Testis (tissue), 3 donors: Measurements from ENCODE around the gene RNU5D-1. TPM values are rescaled to one million over a fixed set of nuclear protein-coding genes. Genes with fewer than 3 reads are reported as not detected.

Experiments
- DNase-seq: peaks from one replicate; pipeline ENCODE4 v3.0.0-alpha.2; 2019
- H3K27ac ChIP-seq, 2 donors: fragments of 200-600 bp; sonication (generic); one replicate each; pipeline ENCODE4 v1.5.1; 2019
- H3K27me3 ChIP-seq: fragments of 200-600 bp; sonication (generic); one replicate; pipeline ENCODE4 v1.5.1; 2019
- H3K36me3 ChIP-seq: fragments of 200-600 bp; sonication (generic); one replicate; pipeline ENCODE4 v1.5.1; 2017; ENCODE audit warnings: low read depth; ENCODE audit errors: missing control alignments
- H3K4me1 ChIP-seq: fragments of 200-600 bp; sonication (generic); one replicate; pipeline ENCODE4 v1.5.1; 2019
- H3K4me3 ChIP-seq, 2 donors: fragments of 200-600 bp; sonication (generic); one replicate each; pipeline ENCODE4 v1.5.1; 2017 to 2019
- H3K9me3 ChIP-seq: fragments of 200-600 bp; sonication (generic); one replicate; pipeline ENCODE4 v1.5.1; 2017
- CTCF ChIP-seq, 3 experiments: fragments of 450-650 bp in 2 of 3; fragments of 200-600 bp in 1 of 3; sonication (generic) in 1 of 3; IDR thresholded peaks; one replicate each; pipeline ENCODE4 v1.5.1; 2016 to 2019; ENCODE audit warnings: antibody characterized with exemption in 3 of 3, mild to moderate bottlenecking in 2 of 3, moderate library complexity in 1 of 3
- POLR2A ChIP-seq: fragments of 450-650 bp; IDR thresholded peaks from one replicate; pipeline ENCODE4 v1.6.1; 2017; ENCODE audit warnings: antibody characterized with exemption, mild to moderate bottlenecking, moderate library complexity
- WGBS, 2 donors: methylation state at CpG; one replicate each; pipeline ENCODE4 v1.1.5; 2018; 5-methylcytosine and 5-hydroxymethylcytosine counted together
- intact Hi-C: fragments of 100-400 bp; cut with DNase I; formaldehyde crosslinking; loops from one replicate; pipeline ENCODE4 v1.15.1; 2023; ENCODE audit warnings: low total_unique reads
- polyA plus RNA-seq: library from polyadenylated mRNA; stranded (reverse); fragments of 350-450 nt; fragmentation: Illumina TruSeq; extraction: RNeasy Lipid Tissue Mini Kit (QIAGEN cat#74804); gene quantifications from one replicate; pipeline ENCODE4 v1.2.3, GENCODE V29; 2014; ENCODE audit warnings: low read depth, low replicate concordance; ENCODE audit not compliant: insufficient read depth
- total RNA-seq, 2 donors: library from RNA; depleted of rRNA; stranded (reverse); fragments of >200 nt; gene quantifications; one replicate each; pipeline ENCODE4 v1.2.3, GENCODE V29; 2016

RNU5D-1 gene
- total and polyA plus RNA-seq, 3 donors from 2014 or later: not detected

- WGBS, 2 donors: 80 to 84% methylated on average over 3 of the region's 3 CpGs
Observed at GRCh38 chr1:44689447-44689765, 41.6 kb downstream of the RNU5D-1 start.

GRCh38 chr1:44688760-44689446 is 42.1 kb downstream of the RNU5D-1 start:
- WGBS, 2 donors: 67 to 70% methylated on average over 12 of the region's 12 CpGs
- DNase-seq: peak; percentile 21
- Histone ChIP-seq H3K4me3 (no peak overlapping the region), H3K9me3 (no peaks in the 10 kb centered on the region), H3K27ac (no peak overlapping the region), H3K4me1 (peaks cover 9% of the 10 kb centered on the region), H3K27me3 (no peaks in the 10 kb centered on the region), H3K36me3 (no peaks in the 10 kb centered on the region)
- no peak for TF ChIP-seq CTCF (IDR thresholded peaks at IDR 0.05)
- no peak for TF ChIP-seq POLR2A
- intact Hi-C loops: no loop called here

More at GRCh38 chr1:44689447-44689765, 41.6 kb downstream of the RNU5D-1 start:
- no peaks in the 10 kb centered on the region for H3K27me3 ChIP-seq
- intact Hi-C loops: no loop called here
- H3K4me3 ChIP-seq: no peak overlapping the region
- no peak for DNase-seq
- no peaks in the 10 kb centered on the region for H3K9me3 ChIP-seq
- H3K4me1 ChIP-seq: peaks cover 9% of the 10 kb centered on the region
- no peak overlapping the region for H3K27ac ChIP-seq
- H3K36me3 ChIP-seq: no peaks in the 10 kb centered on the region
- TF ChIP-seq POLR2A: no peak
- TF ChIP-seq CTCF (IDR thresholded peaks at IDR 0.05): no peak

DNA sequence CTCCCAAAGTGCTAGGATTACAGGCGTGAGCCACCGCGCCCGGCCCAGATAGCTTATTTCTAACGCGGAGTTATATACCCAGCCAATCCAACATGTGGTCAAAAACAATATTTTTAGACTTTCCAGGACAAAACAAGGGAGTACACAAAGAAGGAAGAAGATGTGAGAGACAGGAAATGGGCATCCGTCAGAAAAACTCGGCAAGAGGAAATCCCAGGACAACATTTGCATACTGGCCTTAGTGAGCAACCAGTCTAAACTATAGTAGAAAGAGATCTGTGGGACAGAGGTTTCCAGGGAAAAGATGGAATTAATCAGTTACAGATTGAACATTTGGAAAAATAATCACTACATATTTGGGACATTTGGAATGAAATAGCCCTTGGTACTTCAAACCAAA is 45.1 kb downstream of the RNU5D-1 start:
- Histone ChIP-seq H3K27ac (no peak overlapping the region), H3K36me3 (no peaks in the 10 kb centered on the region), H3K27me3 (no peaks in the 10 kb centered on the region), H3K9me3 (no peaks in the 10 kb centered on the region), H3K4me3 (no peak overlapping the region), H3K4me1 (peaks cover 9% of the 10 kb centered on the region)
- WGBS, 2 donors: 82 to 83% methylated on average over 8 of the region's 8 CpGs
- TF ChIP-seq CTCF (IDR thresholded peaks at IDR 0.05) (no peak), POLR2A (no peak)
- no peak for DNase-seq
- intact Hi-C loops: no loop called here

- Histone ChIP-seq H3K27ac (no peak overlapping the region), H3K4me1 (peaks cover 9% of the 10 kb centered on the region), H3K4me3 (no peak overlapping the region), H3K36me3 (no peaks in the 10 kb centered on the region), H3K9me3 (no peaks in the 10 kb centered on the region), H3K27me3 (no peaks in the 10 kb centered on the region)
- intact Hi-C loops: no loop called here
- no peak for DNase-seq
- 93% methylated on average over 4 of the region's 4 CpGs for WGBS, 2 donors
- TF ChIP-seq POLR2A (no peak), CTCF (IDR thresholded peaks at IDR 0.05) (no peak)
Observed at GRCh38 chr1:44685218-44685617, 45.8 kb downstream of the RNU5D-1 start.

DNA sequence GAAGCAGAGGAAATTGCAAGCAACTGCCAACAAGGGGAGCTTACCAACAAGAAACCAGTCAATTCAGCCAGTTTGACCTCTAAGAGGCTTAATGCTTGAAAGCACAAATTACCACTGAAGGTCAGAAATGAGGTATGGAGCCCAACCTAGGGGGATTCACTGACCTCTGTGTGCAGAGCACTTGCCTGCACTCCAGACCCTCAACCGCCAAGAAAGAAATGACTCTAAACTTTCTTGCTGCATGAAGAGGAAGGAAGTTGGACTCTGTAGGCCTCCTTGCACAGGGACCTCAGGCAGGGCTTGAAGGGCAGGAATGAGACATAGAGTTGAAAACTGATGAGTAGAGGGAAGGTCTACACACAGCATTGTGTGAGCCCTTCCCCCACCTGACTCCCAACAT is 46.4 kb downstream of the RNU5D-1 start:
- no peak overlapping the region for H3K4me3 ChIP-seq
- intact Hi-C loops: no loop called here
- TF ChIP-seq CTCF (IDR thresholded peaks at IDR 0.05): no peak
- no peak for TF ChIP-seq POLR2A
- 82 to 88% methylated on average over 1 of the region's 1 CpG for WGBS, 2 donors
- H3K27ac ChIP-seq: no peak overlapping the region
- no peak for DNase-seq
- no peaks in the 10 kb centered on the region for H3K36me3 ChIP-seq
- H3K9me3 ChIP-seq: no peaks in the 10 kb centered on the region
- H3K27me3 ChIP-seq: no peaks in the 10 kb centered on the region
- peaks cover 9% of the 10 kb centered on the region for H3K4me1 ChIP-seq
